AG09309 (cell line): Measurements from ENCODE around the gene PLEKHM2.

Experiments used
- DNase-seq: peaks from one replicate; pipeline ENCODE4 v3.0.0-alpha.2; 2010; ENCODE audit warnings: low read depth
- H3K4me3 ChIP-seq: 2 replicates; pipeline ENCODE4 v1.5.1; 2011; ENCODE audit warnings: mild to moderate bottlenecking, low read depth, low read length, moderate library complexity; ENCODE audit not compliant: control insufficient read depth
- TF ChIP-seq, protein P1 (sequence below): IDR thresholded peaks from 2 replicates; pipeline ENCODE4 v1.5.1; 2011; ENCODE audit warnings: mild to moderate bottlenecking, low read depth, low read length, inconsistent platforms; ENCODE audit not compliant: insufficient read depth, control insufficient read depth; ENCODE audit errors: missing control alignments

Gene PLEKHM2

DNA sequence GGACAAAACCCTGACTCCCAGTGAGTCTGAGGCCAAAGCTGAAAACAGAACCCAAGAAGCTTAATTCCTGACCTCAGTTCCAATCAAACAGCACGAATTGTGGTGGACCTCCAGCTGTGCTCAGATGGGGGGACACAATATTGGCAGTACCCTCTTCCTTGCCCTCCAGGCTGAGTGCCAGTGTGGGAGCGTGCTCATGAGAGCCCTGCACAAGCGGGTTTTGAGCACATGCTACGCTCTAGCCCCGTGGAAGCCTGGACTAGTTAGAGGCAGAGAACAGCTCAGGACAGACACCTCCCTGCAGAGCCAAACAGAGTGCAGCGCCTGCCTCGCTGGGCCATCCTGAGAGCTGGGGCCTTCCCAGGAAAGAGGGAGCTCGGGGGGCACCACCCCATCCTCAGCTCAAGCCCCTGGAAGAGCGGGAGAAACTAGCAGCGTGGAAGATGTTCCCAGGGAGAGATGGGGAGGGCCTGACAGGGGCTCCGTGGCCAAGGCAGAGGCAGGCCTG lies 49.2 kb downstream of the PLEKHM2 start:
- TF ChIP-seq, protein P1, sequence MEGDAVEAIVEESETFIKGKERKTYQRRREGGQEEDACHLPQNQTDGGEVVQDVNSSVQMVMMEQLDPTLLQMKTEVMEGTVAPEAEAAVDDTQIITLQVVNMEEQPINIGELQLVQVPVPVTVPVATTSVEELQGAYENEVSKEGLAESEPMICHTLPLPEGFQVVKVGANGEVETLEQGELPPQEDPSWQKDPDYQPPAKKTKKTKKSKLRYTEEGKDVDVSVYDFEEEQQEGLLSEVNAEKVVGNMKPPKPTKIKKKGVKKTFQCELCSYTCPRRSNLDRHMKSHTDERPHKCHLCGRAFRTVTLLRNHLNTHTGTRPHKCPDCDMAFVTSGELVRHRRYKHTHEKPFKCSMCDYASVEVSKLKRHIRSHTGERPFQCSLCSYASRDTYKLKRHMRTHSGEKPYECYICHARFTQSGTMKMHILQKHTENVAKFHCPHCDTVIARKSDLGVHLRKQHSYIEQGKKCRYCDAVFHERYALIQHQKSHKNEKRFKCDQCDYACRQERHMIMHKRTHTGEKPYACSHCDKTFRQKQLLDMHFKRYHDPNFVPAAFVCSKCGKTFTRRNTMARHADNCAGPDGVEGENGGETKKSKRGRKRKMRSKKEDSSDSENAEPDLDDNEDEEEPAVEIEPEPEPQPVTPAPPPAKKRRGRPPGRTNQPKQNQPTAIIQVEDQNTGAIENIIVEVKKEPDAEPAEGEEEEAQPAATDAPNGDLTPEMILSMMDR: no peak
- no peak for DNase-seq
- H3K4me3 ChIP-seq: no peak overlapping the region

DNA sequence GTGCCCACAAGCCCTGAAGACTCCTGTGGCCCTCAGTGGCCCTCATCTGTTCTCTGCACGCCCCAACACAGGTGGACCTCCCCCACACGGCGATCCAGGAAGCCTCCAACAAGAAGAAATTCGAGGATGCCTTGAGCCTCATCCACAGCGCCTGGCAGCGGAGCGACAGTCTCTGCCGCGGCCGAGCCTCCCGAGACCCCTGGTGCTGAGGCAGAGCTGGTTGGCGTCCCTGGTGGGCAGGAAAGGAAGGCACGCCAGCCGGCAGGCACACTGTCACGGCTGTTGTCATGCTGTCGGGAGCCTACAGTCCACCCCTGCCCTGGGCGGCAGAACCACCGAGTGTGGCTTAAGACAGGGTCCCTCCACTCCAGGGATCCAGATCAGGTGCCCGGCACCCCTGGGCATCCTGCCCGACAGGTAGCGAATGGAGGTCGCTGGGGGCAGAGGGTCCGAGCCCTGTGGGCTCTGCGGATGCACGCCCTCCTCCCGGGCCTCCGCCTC lies 49.7 kb downstream of the PLEKHM2 start:
- H3K4me3 ChIP-seq: no peak overlapping the region
- no peak for DNase-seq
- TF ChIP-seq, protein P1: no peak

DNA sequence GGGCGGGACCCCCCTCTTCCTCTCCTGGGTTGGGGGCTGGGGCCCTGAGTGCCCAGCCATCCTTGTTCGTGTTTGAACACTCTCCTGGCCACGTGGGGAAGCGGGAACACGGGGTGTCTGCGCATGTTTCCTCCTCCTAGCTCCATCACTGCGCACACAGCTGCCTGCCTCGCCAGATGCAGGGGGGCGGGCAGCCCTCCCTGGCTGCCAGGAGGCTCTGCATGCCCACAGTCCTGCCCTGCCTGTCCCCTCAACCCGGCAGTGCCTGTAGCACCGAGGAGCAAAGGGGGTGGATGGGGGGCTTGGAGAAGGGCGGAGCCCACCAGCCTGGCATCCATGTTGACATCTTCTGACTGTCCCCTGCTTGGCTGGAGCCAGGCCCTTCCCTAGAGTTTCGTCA lies 50.2 kb downstream of the PLEKHM2 start:
- no peak overlapping the region for H3K4me3 ChIP-seq
- TF ChIP-seq, protein P1: no peak
- no peak for DNase-seq

DNA sequence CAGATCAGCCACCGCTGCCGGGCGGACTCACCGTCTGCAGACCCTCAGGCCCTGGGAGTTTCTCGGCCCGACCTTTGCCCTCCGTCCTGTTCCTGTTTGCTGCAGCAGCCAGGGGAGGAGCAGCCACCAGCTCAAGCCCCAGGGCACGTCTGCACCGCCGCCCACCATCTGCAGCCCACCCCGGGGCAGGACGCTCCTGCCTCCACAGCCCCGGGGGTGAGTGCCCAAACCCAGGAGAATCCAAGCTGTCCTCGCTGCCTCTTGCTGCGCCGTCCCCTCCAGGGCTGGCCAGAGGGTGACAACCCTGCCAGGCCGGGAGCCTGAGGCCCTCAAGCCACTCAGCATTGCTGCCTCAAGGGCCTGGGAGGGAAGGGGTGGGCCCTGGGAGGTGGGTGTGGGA lies 50.8 kb downstream of the PLEKHM2 start:
- no peak for DNase-seq
- H3K4me3 ChIP-seq: no peak overlapping the region
- TF ChIP-seq, protein P1: no peak

DNA sequence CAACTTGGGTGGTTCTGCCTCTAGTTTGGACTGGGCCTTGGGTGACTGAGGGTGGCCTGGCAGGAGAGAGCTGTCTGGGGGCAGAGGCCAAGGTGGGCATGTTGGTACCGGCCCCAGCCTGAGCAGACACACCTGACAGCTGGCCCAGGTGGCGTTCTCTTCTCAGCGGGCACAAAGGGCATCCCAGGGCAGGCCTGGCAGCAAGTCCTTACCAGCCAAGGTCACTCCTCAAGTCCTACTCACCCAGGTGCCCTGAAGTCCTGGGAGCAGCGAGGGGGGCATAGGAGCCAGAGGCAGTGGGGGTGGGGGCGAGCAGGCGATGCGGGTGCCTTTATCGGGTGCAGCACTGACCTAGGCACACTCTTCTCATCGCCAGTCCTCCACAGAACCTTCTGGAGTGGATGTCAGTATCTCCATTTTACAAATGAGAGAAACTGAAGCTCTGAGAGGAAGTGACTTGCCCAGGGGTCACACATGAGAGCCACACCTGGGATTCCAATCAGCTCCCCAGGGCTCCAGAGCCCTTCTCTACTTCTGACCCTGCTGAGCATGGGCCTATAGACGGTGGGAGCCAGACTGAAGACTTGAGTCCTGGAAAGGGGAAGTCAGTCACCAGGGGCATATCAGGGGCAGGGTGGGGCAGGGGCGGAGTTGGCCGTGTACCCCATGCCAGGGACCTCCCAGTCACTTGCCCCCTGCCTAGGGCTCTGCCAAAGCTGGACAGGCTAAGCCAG lies 51.4 kb downstream of the PLEKHM2 start:
- DNase-seq: no peak
- no peak overlapping the region for H3K4me3 ChIP-seq
- TF ChIP-seq, protein P1: no peak

DNA sequence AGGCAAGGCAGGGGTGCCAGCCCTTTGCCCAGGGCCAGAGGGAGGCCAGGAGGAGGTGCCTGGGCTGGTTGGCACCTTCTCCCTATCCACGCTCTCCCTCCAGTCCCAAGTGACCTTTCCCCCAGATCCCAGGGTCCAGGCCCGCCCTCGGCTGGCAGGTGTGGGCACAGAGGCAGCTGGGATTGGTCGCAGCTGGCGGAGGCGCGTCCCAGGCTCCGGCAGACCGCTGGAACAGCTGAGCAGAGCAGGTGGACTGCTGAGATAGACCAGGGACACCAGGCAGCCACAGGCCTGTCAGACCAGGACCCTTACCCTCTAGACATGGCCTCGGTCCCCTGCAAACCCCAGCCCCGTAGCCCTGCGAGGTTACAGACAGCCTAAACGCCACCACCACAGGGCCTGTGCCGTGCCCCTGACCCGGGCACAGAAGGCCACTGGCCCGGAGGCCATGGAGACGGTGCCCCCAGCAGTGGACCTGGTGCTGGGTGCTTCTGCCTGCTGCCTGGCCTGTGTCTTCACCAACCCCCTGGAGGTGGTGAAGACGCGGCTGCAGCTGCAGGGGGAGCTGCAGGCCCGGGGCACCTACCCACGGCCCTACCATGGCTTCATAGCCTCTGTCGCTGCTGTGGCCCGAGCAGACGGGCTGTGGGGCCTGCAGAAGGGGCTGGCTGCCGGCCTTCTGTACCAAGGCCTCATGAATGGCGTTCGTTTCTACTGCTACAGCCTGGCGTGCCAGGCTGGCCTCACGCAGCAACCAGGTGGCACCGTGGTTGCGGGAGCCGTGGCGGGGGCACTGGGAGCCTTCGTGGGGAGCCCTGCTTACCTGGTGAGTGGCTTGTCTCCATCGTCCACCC lies 52.1 kb downstream of the PLEKHM2 start, which contains the start of gene SLC25A34:
TSS of gene SLC25A34 (plus strand) at position 221 of the 854 bp plus-strand sequence. CDS start at position 449, 228 bp downstream.
- H3K4me3 ChIP-seq: no peak within 1 kb of the TSS
- no peak for DNase-seq
- TF ChIP-seq, protein P1: no peak
